MM.1S (cell line): ENCODE measurements around the gene SOX14.

ENCODE experiments used
- CTCF ChIP-seq: fragments of 300-600 bp; sonication (generic); IDR thresholded peaks from 2 replicates; pipeline ENCODE4 v1.5.1; 2016; ENCODE audit warnings: antibody characterized with exemption, low read length, mixed read lengths
- EZH2 ChIP-seq: fragments of 300-600 bp; sonication (generic); optimal IDR thresholded peaks from 2 replicates; pipeline ENCODE3; 2017; ENCODE audit warnings: low read depth, mild to moderate bottlenecking, antibody characterized with exemption, low read length, mixed read lengths
- EZH2phosphoT487 ChIP-seq: fragments of 300-600 bp; sonication (generic); IDR thresholded peaks from 2 replicates; pipeline ENCODE4 v1.6.1; 2018; ENCODE audit warnings: antibody characterized with exemption, low read length

GRCh38 chr3:137815251-137815650 lies 51.1 kb downstream of the SOX14 start:
- no peak for TF ChIP-seq CTCF
- no peak for TF ChIP-seq EZH2phosphoT487
- TF ChIP-seq EZH2: no peak
